HUES48 (cell line): Measurements from ENCODE around the gene RBM34.
A peak's percentile ranks its signal among the peaks of the same experiment; 100 is the strongest.
"Not testable (repeated sequence)": the region's sequence is repeated elsewhere in the genome, so short reads cannot be mapped to it uniquely, and the experiment has no call there.

ENCODE experiments used
- H3K27ac ChIP-seq: one replicate; pipeline ENCODE4 v1.7.0; 2013; ENCODE audit warnings: low read depth, low read length, inconsistent platforms
- H3K27me3 ChIP-seq: 2 replicates; pipeline ENCODE4 v1.6.1; 2013; ENCODE audit warnings: mild to moderate bottlenecking, low read length; ENCODE audit not compliant: control insufficient read depth, insufficient read depth
- H3K36me3 ChIP-seq: 2 replicates; pipeline ENCODE4 v1.6.1; 2013; ENCODE audit warnings: low read length; ENCODE audit not compliant: control insufficient read depth, insufficient read depth
- H3K4me1 ChIP-seq: 2 replicates; pipeline ENCODE4 v1.6.1; 2013; ENCODE audit warnings: mild to moderate bottlenecking, low read length; ENCODE audit not compliant: control insufficient read depth, insufficient read depth
- H3K4me3 ChIP-seq: 2 replicates; pipeline ENCODE4 v1.5.1; 2013; ENCODE audit warnings: mild to moderate bottlenecking, low read depth, low read length
- H3K9ac ChIP-seq: 2 replicates; pipeline ENCODE4 v1.6.1; 2013; ENCODE audit warnings: mild to moderate bottlenecking, low read depth, low read length, moderate library complexity
- H3K9me3 ChIP-seq: 2 replicates; pipeline ENCODE4 v1.6.1; 2013; ENCODE audit warnings: low read length; ENCODE audit not compliant: control insufficient read depth, insufficient read depth

The RBM34 gene, protein sequence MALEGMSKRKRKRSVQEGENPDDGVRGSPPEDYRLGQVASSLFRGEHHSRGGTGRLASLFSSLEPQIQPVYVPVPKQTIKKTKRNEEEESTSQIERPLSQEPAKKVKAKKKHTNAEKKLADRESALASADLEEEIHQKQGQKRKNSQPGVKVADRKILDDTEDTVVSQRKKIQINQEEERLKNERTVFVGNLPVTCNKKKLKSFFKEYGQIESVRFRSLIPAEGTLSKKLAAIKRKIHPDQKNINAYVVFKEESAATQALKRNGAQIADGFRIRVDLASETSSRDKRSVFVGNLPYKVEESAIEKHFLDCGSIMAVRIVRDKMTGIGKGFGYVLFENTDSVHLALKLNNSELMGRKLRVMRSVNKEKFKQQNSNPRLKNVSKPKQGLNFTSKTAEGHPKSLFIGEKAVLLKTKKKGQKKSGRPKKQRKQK

GRCh38 chr1:235160957-235161684, at the start of gene RBM34:
Gene RBM34 (minus strand): TSS chr1:235161250. CDS start chr1:235161226, 24 bp downstream.
- Histone ChIP-seq H3K4me1 (0 out of 2 replicates have a peak, but pooled peaks cover 5% of the 10 kb centered on the region), H3K27me3 (no peaks in the 10 kb centered on the region), H3K9ac (peak within 1 kb of the TSS; percentile 85), H3K27ac (peak within 1 kb of the TSS; percentile 92), H3K9me3 (no peaks in the 10 kb centered on the region), H3K4me3 (peak within 1 kb of the TSS; percentile 91), H3K36me3 (peaks cover 36% of the 10 kb centered on the region)

GRCh38 chr1:235207209-235207565, 46.1 kb upstream of the RBM34 start:
- Histone ChIP-seq H3K4me1 (peaks cover 8% of the 10 kb centered on the region; the same call in 1 of the 2 replicates), H3K9me3 (no peaks in the 10 kb centered on the region), H3K36me3 (peaks cover 48% of the 10 kb centered on the region), H3K9ac (no peak overlapping the region), H3K27ac (no peak overlapping the region), H3K27me3 (no peaks in the 10 kb centered on the region), H3K4me3 (no peak overlapping the region)

DNA sequence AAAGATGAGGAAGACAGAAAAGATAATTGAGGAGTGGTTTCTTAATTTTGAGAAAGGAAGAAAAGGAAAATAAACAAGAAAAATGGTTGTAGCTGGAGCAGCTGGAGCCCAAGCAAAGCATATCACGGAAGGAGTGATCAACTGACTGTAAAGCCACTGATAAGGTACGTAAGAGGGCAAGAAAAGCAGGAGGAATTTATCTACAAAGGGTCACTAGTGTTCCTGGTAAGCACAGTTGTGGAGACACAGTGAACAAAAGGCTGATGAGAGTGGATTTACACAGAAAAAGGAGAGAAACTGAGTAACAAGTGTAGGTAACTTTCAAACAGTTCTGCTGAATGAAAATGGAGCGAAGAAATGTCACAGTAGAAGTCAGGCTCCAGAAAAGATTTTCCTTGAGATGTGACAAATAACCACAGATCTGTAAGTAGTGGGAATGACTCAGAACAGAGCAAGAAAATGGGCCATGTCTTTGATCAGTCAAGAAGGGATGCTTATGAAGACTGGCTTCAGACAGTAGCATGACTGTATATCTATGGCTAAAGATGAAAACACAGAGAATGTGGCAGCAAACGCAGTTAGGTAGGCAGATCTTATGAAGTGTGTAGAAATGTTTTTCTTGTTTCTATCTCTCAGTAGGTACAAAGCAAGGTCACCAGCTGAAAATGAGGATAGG, 45.6 kb upstream of the RBM34 start:
- Histone ChIP-seq H3K4me3 (no peak overlapping the region), H3K27me3 (no peaks in the 10 kb centered on the region), H3K9me3 (no peaks in the 10 kb centered on the region), H3K36me3 (peaks cover 42% of the 10 kb centered on the region), H3K9ac (no peak overlapping the region), H3K4me1 (peaks cover 8% of the 10 kb centered on the region; the same call in 1 of the 2 replicates), H3K27ac (no peak overlapping the region)

DNA sequence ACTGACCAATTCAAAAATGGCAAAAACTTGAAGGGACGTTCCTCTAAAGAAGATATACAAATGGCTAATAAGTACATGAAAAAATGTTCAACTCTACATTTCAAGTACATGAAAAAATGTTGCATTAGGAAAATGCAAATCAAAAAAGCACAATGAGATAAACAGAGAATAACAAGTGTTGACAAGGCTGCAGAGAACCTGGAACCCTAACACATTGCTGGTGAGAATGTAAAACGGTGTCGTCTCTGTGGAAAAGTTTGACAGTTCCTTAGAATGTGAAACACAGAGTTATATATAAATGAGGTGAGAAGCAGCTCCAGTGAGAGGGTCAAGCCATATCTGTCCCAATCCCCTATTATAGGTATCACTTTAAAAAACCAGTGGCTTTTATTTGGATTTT, 44.6 kb upstream of the RBM34 start:
- H3K4me3 ChIP-seq, result no peak overlapping the region
- H3K36me3 ChIP-seq, result peaks cover 37% of the 10 kb centered on the region
- H3K9ac ChIP-seq, result no peak overlapping the region
- no peak overlapping the region for H3K27ac ChIP-seq
- H3K9me3 ChIP-seq, result no peaks in the 10 kb centered on the region
- no peaks in the 10 kb centered on the region for H3K27me3 ChIP-seq
- H3K4me1 ChIP-seq, result peaks cover 8% of the 10 kb centered on the region; the same call in 1 of the 2 replicates

DNA sequence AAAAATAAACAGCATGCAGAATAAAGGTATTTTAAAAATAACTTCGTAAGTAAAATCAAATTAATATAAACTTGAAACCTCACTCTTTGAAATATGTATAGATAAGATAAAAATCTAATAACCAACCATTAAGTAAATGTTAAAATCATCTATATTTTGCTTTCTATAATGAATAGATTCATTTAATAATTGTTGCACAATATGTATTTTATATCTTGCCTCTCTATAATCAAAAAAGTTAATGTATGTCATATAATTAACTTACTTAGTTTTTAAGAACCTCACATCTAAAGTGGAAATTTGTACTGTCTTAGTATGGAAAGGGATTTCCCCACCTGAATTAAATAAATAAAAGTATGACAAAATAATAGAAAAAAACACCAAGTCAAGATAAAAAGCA, 42.4 kb upstream of the RBM34 start:
- Histone ChIP-seq H3K4me3 (no peak overlapping the region), H3K9me3 (no peaks in the 10 kb centered on the region), H3K27ac (no peak overlapping the region), H3K9ac (no peak overlapping the region), H3K4me1 (peaks cover 16% of the 10 kb centered on the region; the same call in 1 of the 2 replicates), H3K36me3 (peaks cover 19% of the 10 kb centered on the region), H3K27me3 (no peaks in the 10 kb centered on the region)

- not testable (repeated sequence) for H3K27ac ChIP-seq, H3K9me3 ChIP-seq, H3K4me3 ChIP-seq, H3K4me1 ChIP-seq, H3K27me3 ChIP-seq, H3K9ac ChIP-seq
- H3K36me3 ChIP-seq, result peaks cover 26% of the 10 kb centered on the region
These were observed 41.4 kb upstream of the RBM34 start for GRCh38 chr1:235202447-235202846.

DNA sequence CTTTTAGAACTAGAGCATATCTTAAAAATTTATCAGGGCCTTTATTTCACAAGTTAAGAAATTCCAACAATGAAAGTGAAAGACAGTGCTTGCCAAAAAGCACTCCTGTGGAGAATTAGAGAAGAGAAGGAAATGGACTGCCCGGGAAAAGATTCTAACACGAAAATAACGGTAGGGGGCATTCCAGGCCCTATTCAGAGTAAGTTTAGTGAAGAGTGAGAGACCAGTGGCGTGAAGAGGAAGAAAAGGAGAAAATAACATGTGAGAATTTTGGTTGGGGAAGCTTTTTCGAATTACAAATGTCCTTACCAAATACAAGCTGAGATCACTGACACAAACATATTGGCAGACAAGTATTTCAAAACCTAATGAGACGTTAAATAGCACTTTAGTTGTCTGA, 38.4 kb upstream of the RBM34 start:
- Histone ChIP-seq H3K9me3 (no peaks in the 10 kb centered on the region), H3K27ac (peak overlapping the region; percentile 96), H3K4me1 (peaks cover 8% of the 10 kb centered on the region; the same call in 1 of the 2 replicates), H3K9ac (no peak overlapping the region), H3K4me3 (no peak overlapping the region), H3K36me3 (peaks cover 43% of the 10 kb centered on the region), H3K27me3 (no peaks in the 10 kb centered on the region)

DNA sequence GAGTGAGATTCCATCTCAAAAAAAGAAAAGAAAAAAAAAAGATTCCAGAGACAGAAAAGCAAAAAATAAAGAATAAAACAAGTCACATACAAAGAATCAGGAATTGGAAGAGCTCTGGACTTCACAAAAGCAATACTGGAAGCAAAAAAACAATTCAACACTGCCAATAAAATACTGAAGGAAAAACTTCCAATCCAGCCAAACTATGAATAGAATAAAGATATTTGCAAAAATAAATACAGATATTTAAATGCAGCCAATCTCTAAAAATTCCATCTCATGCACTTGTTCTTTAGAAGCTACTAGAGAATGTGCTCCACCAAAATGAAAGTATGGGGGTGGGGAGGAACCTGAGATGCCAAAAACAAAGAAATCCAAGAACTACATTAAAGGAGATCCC, 29.4 kb upstream of the RBM34 start:
- Histone ChIP-seq H3K27me3 (no peaks in the 10 kb centered on the region), H3K9ac (no peak overlapping the region), H3K4me3 (no peak overlapping the region), H3K27ac (no peak overlapping the region), H3K9me3 (no peaks in the 10 kb centered on the region), H3K36me3 (peaks cover 57% of the 10 kb centered on the region), H3K4me1 (no peaks in the 10 kb centered on the region)

GRCh38 chr1:235187316-235187715, 26.3 kb upstream of the RBM34 start:
- peaks cover 39% of the 10 kb centered on the region for H3K36me3 ChIP-seq
- no peaks in the 10 kb centered on the region for H3K4me1 ChIP-seq

GRCh38 chr1:235181561-235182245, 20.7 kb upstream of the RBM34 start:
- peaks cover 56% of the 10 kb centered on the region for H3K36me3 ChIP-seq
- no peaks in the 10 kb centered on the region for H3K9me3 ChIP-seq
- no peak overlapping the region for H3K9ac ChIP-seq
- no peaks in the 10 kb centered on the region for H3K4me1 ChIP-seq
- H3K4me3 ChIP-seq, result no peak overlapping the region
- H3K27me3 ChIP-seq, result no peaks in the 10 kb centered on the region
- no peak overlapping the region for H3K27ac ChIP-seq

More at GRCh38 chr1:235187316-235187715, 26.3 kb upstream of the RBM34 start:
- Histone ChIP-seq H3K9me3 (no peaks in the 10 kb centered on the region), H3K4me3 (no peak overlapping the region), H3K27ac (no peak overlapping the region), H3K9ac (no peak overlapping the region), H3K27me3 (no peaks in the 10 kb centered on the region)
